Measurements from ENCODE around the gene JAZF1. TPM values are rescaled to one million over a fixed set of nuclear protein-coding genes. Genes with fewer than 3 reads are reported as not detected.

The JAZF1 gene
- total RNA-seq, 1 experiment from 2014 or later: 0.95 TPM

GRCh38 chr7:27963056-27963455 is 217.5 kb downstream of the JAZF1 start:
- POLR2A ChIA-PET: no interaction called here
- no TSS peak for BruUV-seq (replicated peaks)

GRCh38 chr7:27962273-27962672 is 218.3 kb downstream of the JAZF1 start:
- BruUV-seq (replicated peaks): no TSS peak
- intact Hi-C loops (cut with micrococcal nuclease; ENCODE audit: unreplicated experiment): no loop called here
- Mint-ChIP-seq H3K9me3 (ENCODE audit: unreplicated experiment) (no peaks in the 10 kb centered on the region), H3K27ac (ENCODE audit: unreplicated experiment) (no peak overlapping the region), H3K4me3 (ENCODE audit: unreplicated experiment) (no peak overlapping the region), H3K4me1 (ENCODE audit: low read depth, unreplicated experiment) (no peaks in the 10 kb centered on the region), H3K27me3 (ENCODE audit: insufficient read depth, unreplicated experiment) (peaks cover 21% of the 10 kb centered on the region), H3K36me3 (ENCODE audit: insufficient read depth, unreplicated experiment) (no peaks in the 10 kb centered on the region)
- no peaks in the 10 kb centered on the region for H3K27me3 ChIP-seq (replicated peaks; ENCODE audit: control insufficient read depth, insufficient read depth, low read length)
- H3K4me1 ChIP-seq: no peaks in the 10 kb centered on the region
- H3K4me3 ChIP-seq (ENCODE audit: low read depth, low read length): no peak overlapping the region
- POLR2A ChIA-PET: no interaction called here
- no peaks in the 10 kb centered on the region for H3K9me3 ChIP-seq
- H3K36me3 ChIP-seq (ENCODE audit: control insufficient read depth, insufficient read depth, low read length): no peaks in the 10 kb centered on the region
- TF ChIP-seq CTCF (IDR thresholded peaks at IDR 0.05; ENCODE audit: insufficient read depth in 1 of 2, low read depth in 1 of 2, low read length in 1 of 2, severe bottlenecking in 1 of 2, unreplicated experiment in 1 of 2): no peak
- CTCF ChIA-PET: no interaction called here
- no peak for DNase-seq

More at GRCh38 chr7:27963056-27963455, 217.5 kb downstream of the JAZF1 start:
- no peaks in the 10 kb centered on the region for H3K36me3 Mint-ChIP-seq (ENCODE audit: insufficient read depth, unreplicated experiment)
- DNase-seq: no peak
- Histone ChIP-seq H3K4me3 (ENCODE audit: low read depth, low read length) (no peak overlapping the region), H3K9me3 (no peaks in the 10 kb centered on the region), H3K27me3 (replicated peaks; ENCODE audit: control insufficient read depth, insufficient read depth, low read length) (no peaks in the 10 kb centered on the region), H3K4me1 (no peaks in the 10 kb centered on the region), H3K36me3 (ENCODE audit: control insufficient read depth, insufficient read depth, low read length) (no peaks in the 10 kb centered on the region)
- H3K27me3 Mint-ChIP-seq (ENCODE audit: insufficient read depth, unreplicated experiment): peaks cover 16% of the 10 kb centered on the region
- no peak overlapping the region for H3K4me3 Mint-ChIP-seq (ENCODE audit: unreplicated experiment)
- H3K4me1 Mint-ChIP-seq (ENCODE audit: low read depth, unreplicated experiment): no peaks in the 10 kb centered on the region
- intact Hi-C loops (cut with micrococcal nuclease; ENCODE audit: unreplicated experiment): no loop called here
- H3K9me3 Mint-ChIP-seq (ENCODE audit: unreplicated experiment): no peaks in the 10 kb centered on the region
- no peak for TF ChIP-seq CTCF (IDR thresholded peaks at IDR 0.05; ENCODE audit: insufficient read depth in 1 of 2, low read depth in 1 of 2, low read length in 1 of 2, severe bottlenecking in 1 of 2, unreplicated experiment in 1 of 2)
- CTCF ChIA-PET: no interaction called here
- H3K27ac Mint-ChIP-seq (ENCODE audit: unreplicated experiment): no peak overlapping the region

- Histone ChIP-seq H3K4me3 (ENCODE audit: low read depth, low read length) (no peak overlapping the region), H3K27me3 (replicated peaks; ENCODE audit: control insufficient read depth, insufficient read depth, low read length) (no peaks in the 10 kb centered on the region), H3K4me1 (no peaks in the 10 kb centered on the region), H3K36me3 (ENCODE audit: control insufficient read depth, insufficient read depth, low read length) (no peaks in the 10 kb centered on the region), H3K9me3 (no peaks in the 10 kb centered on the region)
- H3K4me1 Mint-ChIP-seq (ENCODE audit: low read depth, unreplicated experiment): no peaks in the 10 kb centered on the region
- H3K9me3 Mint-ChIP-seq (ENCODE audit: unreplicated experiment): no peaks in the 10 kb centered on the region
- no peak for TF ChIP-seq CTCF (IDR thresholded peaks at IDR 0.05; ENCODE audit: insufficient read depth in 1 of 2, low read depth in 1 of 2, low read length in 1 of 2, severe bottlenecking in 1 of 2, unreplicated experiment in 1 of 2)
- no peaks in the 10 kb centered on the region for H3K36me3 Mint-ChIP-seq (ENCODE audit: insufficient read depth, unreplicated experiment)
- no TSS peak for BruUV-seq (replicated peaks)
- ChIA-PET POLR2A (no interaction called here), CTCF (no interaction called here)
- no peak overlapping the region for H3K27ac Mint-ChIP-seq (ENCODE audit: unreplicated experiment)
- no peak overlapping the region for H3K4me3 Mint-ChIP-seq (ENCODE audit: unreplicated experiment)
- no peak for DNase-seq
- H3K27me3 Mint-ChIP-seq (ENCODE audit: insufficient read depth, unreplicated experiment): peaks cover 22% of the 10 kb centered on the region
- intact Hi-C loops (cut with micrococcal nuclease; ENCODE audit: unreplicated experiment): no loop called here
Observed at GRCh38 chr7:27961255-27961654, 219.3 kb downstream of the JAZF1 start.
